A673 (cell line): Measurements from ENCODE around the gene THOC2.

Experiments
- EZH2 ChIP-seq: fragments of 200-600 bp; sonication (generic); IDR thresholded peaks from 2 replicates; pipeline ENCODE4 v1.6.1; 2017; ENCODE audit warnings: borderline replicate concordance, low read depth, mild to moderate bottlenecking, mixed read lengths, antibody characterized with exemption, low read length; ENCODE audit not compliant: poor library complexity, severe bottlenecking
- TF ChIP-seq, protein P1 (sequence below): fragments of 300-800, 200-600 bp; sonication (generic); conservative IDR thresholded peaks from 2 replicates; pipeline ENCODE4 v1.5.1; 2017; ENCODE audit warnings: low read depth, mild to moderate bottlenecking, antibody characterized with exemption, low read length, moderate library complexity, mixed read lengths

DNA sequence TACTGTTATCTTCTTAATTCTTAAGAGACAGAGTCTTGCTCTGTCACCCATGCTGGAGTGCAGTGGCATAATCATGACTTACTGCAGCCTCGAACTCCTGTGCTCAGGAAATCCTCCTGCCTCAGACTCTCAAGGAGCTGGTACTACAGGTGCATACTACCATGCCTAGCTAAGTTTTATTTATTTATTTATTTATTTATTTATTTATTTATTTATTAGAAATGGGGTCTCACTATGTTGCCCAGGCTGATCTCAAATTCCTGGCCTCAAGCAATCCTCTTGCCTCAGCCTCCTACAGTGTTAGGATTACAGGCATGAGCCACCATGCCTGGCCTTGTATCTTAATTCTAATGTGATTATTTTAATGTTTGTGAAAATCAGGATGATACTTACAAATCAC lies 125.6 kb downstream of the THOC2 start:
- TF ChIP-seq, protein P1, sequence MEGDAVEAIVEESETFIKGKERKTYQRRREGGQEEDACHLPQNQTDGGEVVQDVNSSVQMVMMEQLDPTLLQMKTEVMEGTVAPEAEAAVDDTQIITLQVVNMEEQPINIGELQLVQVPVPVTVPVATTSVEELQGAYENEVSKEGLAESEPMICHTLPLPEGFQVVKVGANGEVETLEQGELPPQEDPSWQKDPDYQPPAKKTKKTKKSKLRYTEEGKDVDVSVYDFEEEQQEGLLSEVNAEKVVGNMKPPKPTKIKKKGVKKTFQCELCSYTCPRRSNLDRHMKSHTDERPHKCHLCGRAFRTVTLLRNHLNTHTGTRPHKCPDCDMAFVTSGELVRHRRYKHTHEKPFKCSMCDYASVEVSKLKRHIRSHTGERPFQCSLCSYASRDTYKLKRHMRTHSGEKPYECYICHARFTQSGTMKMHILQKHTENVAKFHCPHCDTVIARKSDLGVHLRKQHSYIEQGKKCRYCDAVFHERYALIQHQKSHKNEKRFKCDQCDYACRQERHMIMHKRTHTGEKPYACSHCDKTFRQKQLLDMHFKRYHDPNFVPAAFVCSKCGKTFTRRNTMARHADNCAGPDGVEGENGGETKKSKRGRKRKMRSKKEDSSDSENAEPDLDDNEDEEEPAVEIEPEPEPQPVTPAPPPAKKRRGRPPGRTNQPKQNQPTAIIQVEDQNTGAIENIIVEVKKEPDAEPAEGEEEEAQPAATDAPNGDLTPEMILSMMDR = no peak
- no peak for TF ChIP-seq EZH2
